GM18870 (cell line): ENCODE results near the gene ERBB3.
A peak's percentile ranks its signal among the peaks of the same experiment; 100 is the strongest.

Experiments
- ATAC-seq: cut with Tn5 transposase; IDR thresholded peaks from one replicate; pipeline ENCODE4 v1.9.1; 2021; ENCODE audit warnings: moderate library complexity; ENCODE audit not compliant: unreplicated experiment

The ERBB3 gene

GRCh38 chr12:56129942-56130495 is 50.1 kb downstream of the ERBB3 start:
- ATAC-seq = no peak

GRCh38 chr12:56130876-56131275 is 50.9 kb downstream of the ERBB3 start:
- ATAC-seq = no peak

- ATAC-seq = no peak
Observed at GRCh38 chr12:56134897-56135296, 54.9 kb downstream of the ERBB3 start.

- no peak for ATAC-seq
Observed at GRCh38 chr12:56137853-56138571, 58.0 kb downstream of the ERBB3 start.

- ATAC-seq = no peak
Observed at GRCh38 chr12:56141946-56142784, 62.2 kb downstream of the ERBB3 start.

DNA sequence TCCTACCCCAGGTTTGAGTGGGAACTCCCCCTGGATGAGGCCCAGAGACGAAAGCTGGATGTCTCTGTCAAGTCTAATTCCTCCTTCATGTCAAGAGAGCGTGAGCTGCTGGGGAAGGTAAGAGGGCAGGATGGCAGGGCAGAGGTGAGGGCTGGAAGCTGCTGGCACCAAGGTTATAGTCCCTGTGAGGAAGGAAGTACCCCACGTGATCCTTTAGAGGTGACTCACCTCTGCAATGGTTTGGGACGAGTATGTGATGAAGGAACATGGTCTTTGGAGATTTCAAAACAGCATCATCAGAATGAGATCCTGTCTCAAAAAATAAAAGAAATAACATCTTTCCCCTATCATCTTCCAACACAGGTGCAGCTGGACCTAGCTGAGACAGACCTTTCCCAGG is 63.3 kb downstream of the ERBB3 start:
- no peak for ATAC-seq

DNA sequence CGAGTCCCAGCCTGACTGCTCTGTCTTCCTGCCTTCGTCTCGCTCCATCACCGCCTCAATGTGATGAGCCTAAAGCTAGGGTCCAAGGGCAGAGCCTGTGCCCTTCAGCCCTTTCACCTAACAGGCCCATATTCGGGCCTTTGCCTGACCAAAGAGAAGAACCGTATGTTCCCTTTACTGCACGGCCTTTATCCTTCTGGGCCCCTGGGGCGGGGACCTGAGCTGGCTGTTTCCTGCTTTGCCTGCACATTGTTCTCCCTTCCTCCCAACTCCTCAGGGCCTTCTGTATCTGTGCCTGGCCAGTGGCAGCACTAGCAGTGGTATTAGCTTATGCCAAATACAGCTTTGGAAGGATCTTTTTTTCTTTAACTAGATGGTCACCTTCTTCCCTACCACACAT is 63.9 kb downstream of the ERBB3 start:
- ATAC-seq = no peak

GRCh38 chr12:56145217-56145616 is 65.3 kb downstream of the ERBB3 start:
- no peak for ATAC-seq

GRCh38 chr12:56146492-56147460 is 66.8 kb downstream of the ERBB3 start:
- ATAC-seq = no peak

- no peak for ATAC-seq
Observed at GRCh38 chr12:56150563-56150962, 70.6 kb downstream of the ERBB3 start.

DNA sequence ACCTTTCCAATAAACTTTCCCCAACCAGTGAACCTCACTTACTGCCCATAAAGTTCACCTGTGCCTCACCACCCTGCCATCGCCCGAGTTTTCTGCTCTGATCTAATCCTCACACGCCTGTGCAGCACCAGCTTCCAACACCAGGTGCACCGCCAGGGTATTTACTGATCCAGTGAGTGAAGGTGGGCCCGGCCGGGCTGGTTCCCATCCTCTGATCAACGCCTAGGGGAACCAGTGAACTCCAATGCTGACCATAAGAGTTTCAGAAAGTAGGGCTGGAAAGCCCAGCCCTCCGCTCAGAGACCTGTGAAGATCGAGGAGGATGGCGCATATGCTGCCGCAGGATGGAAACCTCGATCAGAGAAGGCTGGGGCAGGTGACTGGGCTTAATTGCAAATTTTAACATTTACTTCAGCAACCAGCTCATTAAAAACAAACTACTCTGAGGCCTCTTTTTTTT is 71.7 kb downstream of the ERBB3 start:
- peak; percentile 33 for ATAC-seq

DNA sequence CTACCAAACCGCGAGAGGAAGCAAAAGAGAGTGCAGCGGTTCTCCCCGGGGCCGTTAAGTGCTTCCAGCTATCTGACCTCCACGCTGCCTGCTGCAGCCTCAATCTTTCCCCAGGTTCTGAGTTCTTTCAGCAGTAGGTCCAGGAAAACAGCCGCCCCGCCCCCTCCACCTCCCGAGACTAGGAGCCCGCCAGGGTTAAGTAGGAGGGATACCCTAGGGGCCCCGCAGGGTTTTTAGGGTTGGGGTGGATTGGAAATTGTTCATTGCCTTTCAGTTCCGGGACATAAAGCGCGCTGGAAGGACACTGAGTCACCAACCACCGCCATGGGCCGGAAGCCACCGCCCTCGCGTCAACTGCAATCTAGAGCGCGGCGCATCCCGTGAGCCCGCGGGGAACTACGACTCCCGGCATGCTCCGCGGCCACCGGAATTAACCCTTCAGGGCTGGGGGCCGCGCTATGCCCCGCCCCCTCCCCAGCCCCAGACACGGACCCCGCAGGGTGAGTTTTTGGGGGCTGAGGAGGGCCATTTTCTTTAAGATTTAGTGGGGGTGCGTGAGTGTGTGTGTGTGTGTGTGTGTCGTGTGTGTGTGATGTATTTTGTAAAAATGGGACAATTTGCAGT is 72.3 kb downstream of the ERBB3 start, which contains the start of gene MYL6B:
Gene MYL6B, plus strand, starts transcription at position 456 of the 624 bp plus-strand sequence. CDS start 1,332 bp downstream, outside the sequence.
- ATAC-seq = peak; percentile 74
